Left colon (tissue), 2 donors: ENCODE measurements around the gene MLANA. TPM values are rescaled to one million over a fixed set of nuclear protein-coding genes. Genes with fewer than 3 reads are reported as not detected.

Source experiments
- ATAC-seq: fragments of 200-7000 bp; cut with Tn5 transposase; one replicate; pipeline ENCODE4 v1.9.1; 2020; ENCODE audit warnings: mild to moderate bottlenecking, moderate library complexity
- DNase-seq, 2 donors: peaks; one replicate each; pipeline ENCODE4 v3.0.0-alpha.2; 2020
- intact Hi-C, 2 donors: fragments of 100-400 bp; cut with DNase I in 1 of 2; cut with micrococcal nuclease in 1 of 2; formaldehyde crosslinking; loops; one replicate each; pipeline versions ENCODE4 v1.11.2 to v1.14.0; 2022; cut with DNase I, micrococcal nuclease
- total RNA-seq, 2 donors: library from RNA; stranded (reverse); fragmentation: NEBNext Ultra II Directional; extraction: Animal tissue kit (Norgen Biotek cat#: 25700); gene quantifications; one replicate each; pipeline ENCODE4 v1.2.1, GENCODE V29; 2021
- donor health status: DM: no; HTN: no; CAD: no.
- donor health status: DM: yes; HTN: yes; CAD: no.

MLANA gene
- total RNA-seq, 2 donors from 2014 or later, result not detected

DNA sequence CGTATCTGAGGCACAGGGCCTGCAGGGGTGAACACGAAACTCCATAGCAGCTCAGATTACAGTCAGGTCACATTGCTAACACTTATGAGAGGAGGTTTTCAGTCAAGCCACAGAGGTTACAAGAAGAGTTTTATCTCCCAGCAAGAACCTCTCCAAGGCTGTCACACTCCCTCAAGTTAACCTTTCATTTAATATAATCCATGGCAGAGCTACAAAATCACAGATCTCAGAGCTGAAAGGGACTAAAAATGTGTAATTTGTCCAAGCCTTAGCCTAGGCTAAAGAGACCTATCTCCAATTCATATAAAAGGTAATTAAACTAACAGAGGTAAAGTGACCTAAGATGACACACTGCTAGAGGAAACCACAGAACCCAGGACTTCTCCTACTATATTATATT, 57.2 kb downstream of the MLANA start:
- intact Hi-C loops, result no loop called here
- DNase-seq (no peak), ATAC-seq (no peak)

DNA sequence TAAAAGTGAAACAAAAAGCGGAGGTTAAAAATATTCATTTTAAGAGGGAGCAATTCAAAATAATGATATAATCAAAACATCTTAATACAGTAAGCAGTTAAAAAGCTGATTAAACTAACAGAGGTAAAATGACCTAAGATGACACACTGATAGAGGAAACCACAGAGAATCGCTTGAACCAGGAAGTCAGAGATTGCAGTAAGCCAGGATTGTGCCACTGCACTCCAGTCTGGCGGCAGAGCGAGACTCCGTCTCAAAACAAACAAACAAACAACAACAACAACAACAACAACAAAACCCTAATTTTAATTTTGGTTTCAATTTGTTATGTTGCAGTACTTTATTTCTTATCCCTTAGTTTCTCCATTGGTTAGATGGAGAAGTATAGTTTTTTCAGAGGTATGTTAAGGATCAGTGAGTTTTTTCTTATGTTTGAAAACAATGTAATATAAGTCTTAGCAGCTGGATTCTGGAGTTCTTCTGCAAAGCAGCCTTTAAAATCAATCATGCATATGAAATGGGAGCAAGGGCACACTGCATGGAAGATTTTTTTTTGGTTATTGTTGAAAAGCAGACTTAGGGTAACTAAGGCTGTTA, 58.5 kb downstream of the MLANA start:
- no peak for DNase-seq
- peak; percentile 44 for ATAC-seq
- intact Hi-C loops, result no loop called here

GRCh38 chr9:5950261-5950660, 59.6 kb downstream of the MLANA start:
- DNase-seq, result no peak
- intact Hi-C loops, result no loop called here
- no peak for ATAC-seq

DNA sequence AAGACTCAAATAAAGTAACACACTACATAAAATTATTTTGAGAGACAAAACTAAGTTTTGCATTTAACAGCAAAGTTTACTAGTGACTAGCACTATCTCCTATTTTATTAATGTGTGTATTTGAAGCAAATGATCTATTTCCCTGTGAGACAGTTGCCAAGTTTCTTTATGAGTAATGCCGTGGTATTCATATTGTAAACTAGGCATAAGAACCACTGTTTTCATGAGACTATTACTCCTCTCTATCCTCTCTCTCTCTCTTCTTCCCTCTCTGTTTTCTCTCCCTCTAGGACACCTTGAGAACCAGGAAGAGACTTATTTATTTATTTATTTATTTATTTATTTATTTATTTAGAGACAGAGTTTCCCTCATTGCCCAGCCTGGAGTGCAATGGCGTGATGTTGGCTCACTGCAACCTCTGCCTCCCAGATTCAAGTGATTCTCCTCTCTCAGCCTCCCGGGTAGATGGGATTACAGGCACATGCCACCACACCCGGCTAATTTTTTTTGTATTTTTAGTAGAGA, 61.1 kb downstream of the MLANA start:
- ATAC-seq (no peak), DNase-seq (no peak)
- intact Hi-C loops, result no loop called here

DNA sequence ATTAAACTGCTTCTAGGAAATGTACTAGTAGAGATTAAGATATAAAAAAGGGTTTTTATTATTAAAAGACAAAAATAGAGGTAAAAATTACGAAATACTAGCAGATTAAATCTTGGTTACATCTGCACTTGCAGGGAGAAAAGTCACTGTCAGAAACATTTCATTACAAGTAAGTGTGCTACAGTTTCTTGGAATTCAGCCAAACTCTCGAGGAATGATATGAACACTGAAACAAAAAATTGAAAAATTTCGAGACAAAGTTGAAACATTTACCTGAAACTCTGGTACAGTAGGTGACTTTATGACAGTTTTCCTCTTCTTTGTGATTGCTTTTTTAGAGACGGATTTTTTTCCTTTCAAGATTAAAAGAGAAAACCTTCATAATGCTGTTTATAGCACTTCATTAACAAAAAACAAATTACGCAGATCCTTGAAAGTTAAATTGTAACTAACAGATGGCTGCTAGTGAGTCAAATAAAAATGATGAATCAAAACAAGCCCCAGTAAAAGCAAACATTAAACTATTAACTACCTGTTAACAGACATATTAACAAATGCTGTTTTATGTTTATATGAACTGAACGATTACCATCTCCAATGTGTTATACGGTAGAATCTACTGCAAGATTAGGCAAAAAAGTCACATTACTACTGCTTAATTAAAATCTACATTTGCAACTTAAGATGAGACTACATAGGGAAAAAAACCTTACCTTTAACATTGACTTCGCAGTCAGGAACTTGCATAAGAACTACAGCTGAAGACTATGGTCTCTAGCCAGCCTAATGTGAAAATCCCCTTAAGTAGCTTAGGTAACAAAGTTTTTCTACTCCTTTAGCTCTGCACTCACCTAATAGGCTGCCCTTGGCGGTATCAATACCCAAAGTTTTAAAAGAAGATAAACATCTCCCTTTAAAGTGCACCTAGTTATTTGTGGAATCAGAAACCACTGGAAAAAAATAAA, 63.3 kb downstream of the MLANA start:
- DNase-seq, result no peak
- no peak for ATAC-seq
- intact Hi-C loops, result no loop called here

DNA sequence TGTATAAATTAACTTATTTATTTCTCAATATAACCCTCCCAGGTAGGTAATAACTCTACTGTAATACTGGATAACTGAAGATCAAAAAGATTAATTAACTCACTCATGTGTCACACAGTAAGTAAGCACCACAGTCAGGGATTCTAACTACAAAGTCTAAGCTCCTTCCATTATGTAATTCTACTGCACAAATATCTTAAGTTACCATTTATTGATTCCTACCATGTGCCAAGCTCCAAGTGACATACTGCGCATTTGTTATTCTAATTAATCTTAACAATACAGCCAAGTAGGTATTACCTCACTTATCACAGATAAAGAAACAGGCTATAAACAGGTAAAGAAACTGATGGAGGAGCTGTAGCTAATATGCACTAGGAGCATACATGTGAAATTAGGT, 66.5 kb downstream of the MLANA start:
- intact Hi-C loops, result no loop called here
- DNase-seq, result no peak
- ATAC-seq, result no peak

DNA sequence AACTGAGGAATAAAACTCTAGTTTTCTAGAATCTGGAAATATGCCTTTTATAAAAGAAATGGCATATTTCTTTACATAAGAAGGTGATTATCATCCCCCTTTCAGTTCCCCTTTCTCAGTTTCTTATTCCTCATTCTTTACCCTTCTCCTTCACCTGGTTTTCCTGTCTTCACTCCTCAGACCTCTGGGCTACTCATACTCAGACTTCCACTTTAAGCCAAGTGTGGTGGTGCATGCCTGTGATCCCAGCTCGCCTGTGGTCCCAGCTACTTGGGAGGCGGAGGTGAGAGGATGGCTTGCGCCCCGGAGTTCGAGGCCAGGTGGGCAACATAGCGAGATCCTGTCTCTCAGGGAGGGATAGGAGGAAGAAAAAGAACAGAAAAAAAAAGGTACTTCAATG, 67.6 kb downstream of the MLANA start:
- intact Hi-C loops, result no loop called here
- DNase-seq (no peak), ATAC-seq (no peak)

Other genes with a start within 250 kb of the MLANA start
- 10 to 100 TPM; 33.6 to 44.5 TPM for gene ERMP1, start 57.8 kb upstream of the MLANA start, total RNA-seq
- gene RANBP6, start 124.7 kb downstream of the MLANA start, total RNA-seq, result 1 to 10 TPM; 7.1 to 9.5 TPM